SKM-1 treated with dmso at 0.1 percent for 144 hours (cell line): ENCODE data around the gene TUBA1C.
"Not testable (repeated sequence)": the region's sequence is repeated elsewhere in the genome, so short reads cannot be mapped to it uniquely, and the experiment has no call there.

ENCODE experiments used
- DNase-seq: peaks from one replicate; lab custom pipeline; 2025; ENCODE audit not compliant: unreplicated experiment; lab: John Stamatoyannopoulos, UW

Gene TUBA1C

GRCh38 chr12:49305762-49306510 lies 41.1 kb downstream of the TUBA1C start:
- DNase-seq, result no peak

- no peak for DNase-seq
Observed at GRCh38 chr12:49309386-49309785, 44.5 kb downstream of the TUBA1C start.

GRCh38 chr12:49310451-49311000 lies 45.6 kb downstream of the TUBA1C start:
- DNase-seq, result not testable (repeated sequence)

- DNase-seq, result no peak
Observed at GRCh38 chr12:49314811-49315210, 49.9 kb downstream of the TUBA1C start.

GRCh38 chr12:49317118-49317517 lies 52.2 kb downstream of the TUBA1C start:
- not testable (repeated sequence) for DNase-seq

GRCh38 chr12:49320411-49321103 lies 55.7 kb downstream of the TUBA1C start:
- DNase-seq, result not testable (repeated sequence)

- DNase-seq, result no peak
Observed at GRCh38 chr12:49322367-49322707, 57.5 kb downstream of the TUBA1C start.

GRCh38 chr12:49322708-49323523 lies 58.0 kb downstream of the TUBA1C start, which contains the start of gene TROAP:
TROAP (plus strand) TSS chr12:49323255; CDS start chr12:49323609, 354 bp downstream.
- DNase-seq, result peak; percentile 89

- no peak for DNase-seq
Observed at GRCh38 chr12:49323524-49324097, 58.7 kb downstream of the TUBA1C start.
